BJ (cell line): ENCODE results near the gene ZNF514. TPM values are rescaled to one million over a fixed set of nuclear protein-coding genes. Genes with fewer than 3 reads are reported as not detected.

Experiments
- CTCF ChIA-PET: fragments of 350-600 bp; formaldehyde crosslinking; extraction: SDS; loops from one replicate; lab custom pipeline; 2021; ENCODE audit warnings: antibody characterized with exemption, inconsistent platforms; lab: Yijun Ruan, JAX
- POLR2A ChIA-PET: fragments of 300-600 bp; sonication (Branson Sonifier 250); formaldehyde crosslinking; extraction: SDS; loops from one replicate; lab custom pipeline; 2021; ENCODE audit warnings: antibody characterized with exemption; lab: Charles Lee
- DNase-seq: peaks from one replicate; pipeline ENCODE4 v3.0.0-alpha.2; 2011; ENCODE audit warnings: low read depth
- H3K27me3 ChIP-seq: 2 replicates; pipeline ENCODE4 v1.6.0; 2011; ENCODE audit warnings: low read length; ENCODE audit not compliant: control insufficient read depth, insufficient read depth
- H3K36me3 ChIP-seq: 2 replicates; pipeline ENCODE4 v1.5.1; 2011; ENCODE audit warnings: low read length; ENCODE audit not compliant: control insufficient read depth, insufficient read depth
- H3K4me3 ChIP-seq: 2 replicates; pipeline ENCODE4 v1.5.1; 2011; ENCODE audit warnings: low read depth, mild to moderate bottlenecking, control low read depth, low read length
- polyA plus RNA-seq: library from polyadenylated mRNA; depleted of rRNA; stranded (reverse); fragments of >200 nt; gene quantifications from 2 replicates; pipeline ENCODE4 v1.2.3, GENCODE V29; 2011
- TF ChIP-seq, protein P1 (sequence below): IDR thresholded peaks from 2 replicates; pipeline ENCODE4 v1.5.1; 2011; ENCODE audit warnings: low read depth, mild to moderate bottlenecking, control low read depth, inconsistent platforms, low read length, moderate library complexity; ENCODE audit not compliant: insufficient read depth

ZNF514 gene
- polyA plus RNA-seq, 1 experiment, result 6.2 TPM

DNA sequence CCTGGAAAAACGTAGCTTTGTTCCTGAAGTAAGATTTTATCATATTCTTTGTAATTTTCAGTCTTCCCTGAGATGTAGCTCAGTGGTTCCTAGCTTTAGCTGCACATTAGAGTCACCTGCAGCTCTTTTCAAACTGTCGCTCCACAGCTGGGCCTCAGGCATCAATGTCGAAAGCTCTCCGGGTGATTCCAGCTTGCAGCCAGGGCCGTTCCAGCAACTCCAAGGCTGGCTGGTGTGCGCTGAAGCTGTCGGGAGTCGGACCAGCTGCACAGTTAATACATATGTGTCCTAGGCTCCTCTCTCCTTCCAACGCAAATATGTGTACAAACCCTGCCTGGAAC, 5.4 kb upstream of the ZNF514 start:
- ChIA-PET POLR2A (no interaction called here), CTCF (no interaction called here)
- H3K36me3 ChIP-seq, result no peaks in the 10 kb centered on the region; the same call in 1 of the 2 replicates
- DNase-seq, result no peak
- peak overlapping the region; percentile 74 for H3K4me3 ChIP-seq
- H3K27me3 ChIP-seq, result no peaks in the 10 kb centered on the region
- TF ChIP-seq, protein P1, sequence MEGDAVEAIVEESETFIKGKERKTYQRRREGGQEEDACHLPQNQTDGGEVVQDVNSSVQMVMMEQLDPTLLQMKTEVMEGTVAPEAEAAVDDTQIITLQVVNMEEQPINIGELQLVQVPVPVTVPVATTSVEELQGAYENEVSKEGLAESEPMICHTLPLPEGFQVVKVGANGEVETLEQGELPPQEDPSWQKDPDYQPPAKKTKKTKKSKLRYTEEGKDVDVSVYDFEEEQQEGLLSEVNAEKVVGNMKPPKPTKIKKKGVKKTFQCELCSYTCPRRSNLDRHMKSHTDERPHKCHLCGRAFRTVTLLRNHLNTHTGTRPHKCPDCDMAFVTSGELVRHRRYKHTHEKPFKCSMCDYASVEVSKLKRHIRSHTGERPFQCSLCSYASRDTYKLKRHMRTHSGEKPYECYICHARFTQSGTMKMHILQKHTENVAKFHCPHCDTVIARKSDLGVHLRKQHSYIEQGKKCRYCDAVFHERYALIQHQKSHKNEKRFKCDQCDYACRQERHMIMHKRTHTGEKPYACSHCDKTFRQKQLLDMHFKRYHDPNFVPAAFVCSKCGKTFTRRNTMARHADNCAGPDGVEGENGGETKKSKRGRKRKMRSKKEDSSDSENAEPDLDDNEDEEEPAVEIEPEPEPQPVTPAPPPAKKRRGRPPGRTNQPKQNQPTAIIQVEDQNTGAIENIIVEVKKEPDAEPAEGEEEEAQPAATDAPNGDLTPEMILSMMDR, result no peak

DNA sequence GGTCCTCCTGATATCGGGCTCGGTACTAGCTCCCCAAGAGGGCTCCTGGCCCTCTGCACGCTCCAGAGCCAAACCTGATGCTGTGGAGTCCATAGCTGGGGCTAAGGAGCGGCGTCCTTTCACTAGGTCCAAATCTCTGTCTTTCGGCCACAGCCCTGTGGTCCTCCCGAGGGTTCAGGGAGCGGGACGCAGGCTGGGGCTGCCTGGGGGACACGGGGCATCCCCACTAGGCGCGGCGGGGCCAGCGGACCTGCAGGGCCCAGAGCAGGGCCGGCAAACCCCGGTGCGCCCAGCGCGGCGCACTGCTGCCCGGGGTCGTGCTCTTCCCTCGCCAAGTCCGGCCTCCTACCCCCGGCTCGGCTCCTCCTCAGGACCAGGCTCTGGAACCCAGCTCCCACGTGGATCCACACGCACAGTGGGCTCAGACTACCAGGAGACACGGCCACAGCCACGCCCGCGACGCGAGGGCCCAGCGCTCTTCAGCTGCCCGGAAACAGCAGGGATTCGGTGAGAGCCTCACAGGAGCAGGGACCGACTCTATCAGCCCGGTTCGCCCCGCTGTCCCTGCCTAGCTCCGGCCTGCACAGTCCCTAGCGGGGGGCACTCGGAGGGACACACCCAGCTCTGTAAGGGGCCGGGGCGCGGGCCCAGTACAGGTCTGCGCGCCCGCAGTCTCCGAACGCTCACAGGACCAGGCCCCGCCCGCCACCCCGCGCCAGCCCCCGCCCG, 593 bp downstream of the ZNF514 start:
- CTCF ChIA-PET, result interaction anchor here (0.9 to 1.1 kb wide), 2 partner anchors 38 to 41 kb away, joined by 3 to 4 read pairs; partner anchors contain the start of gene MRPS5
- Histone ChIP-seq H3K27me3 (no peaks in the 10 kb centered on the region), H3K4me3 (peak overlapping the region; percentile 75), H3K36me3 (peaks cover 12% of the 10 kb centered on the region)
- POLR2A ChIA-PET, result no interaction called here
- DNase-seq, result no peak
- TF ChIP-seq, protein P1, result no peak

DNA sequence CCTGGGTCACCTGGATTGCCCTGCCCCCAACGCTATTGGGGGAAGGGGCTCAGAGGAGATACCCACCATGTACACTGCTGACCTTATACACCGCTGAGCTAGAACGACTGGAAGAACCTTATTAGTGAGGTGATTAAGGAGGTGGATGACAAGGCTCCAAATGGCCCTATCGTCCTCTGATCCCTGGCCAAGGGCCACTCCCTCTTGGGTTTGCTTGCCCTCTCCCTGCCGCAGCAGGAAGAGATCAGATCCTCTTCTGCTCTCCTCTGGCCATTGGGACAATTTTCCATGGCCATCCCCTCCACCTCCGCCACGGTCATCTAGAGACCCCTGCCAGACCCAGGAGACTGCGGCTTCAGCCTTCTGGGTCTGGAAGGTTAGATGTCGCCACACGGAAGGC, 1.2 kb downstream of the ZNF514 start:
- TF ChIP-seq, protein P1, result no peak
- Histone ChIP-seq H3K4me3 (peak overlapping the region; percentile 75), H3K36me3 (peaks cover 13% of the 10 kb centered on the region), H3K27me3 (no peaks in the 10 kb centered on the region)
- CTCF ChIA-PET, result interaction anchor here (1.1 kb wide), 1 partner anchor 41 kb away, joined by 3 read pairs; no protein-coding TSS in a partner anchor
- DNase-seq, result no peak
- POLR2A ChIA-PET, result no interaction called here

DNA sequence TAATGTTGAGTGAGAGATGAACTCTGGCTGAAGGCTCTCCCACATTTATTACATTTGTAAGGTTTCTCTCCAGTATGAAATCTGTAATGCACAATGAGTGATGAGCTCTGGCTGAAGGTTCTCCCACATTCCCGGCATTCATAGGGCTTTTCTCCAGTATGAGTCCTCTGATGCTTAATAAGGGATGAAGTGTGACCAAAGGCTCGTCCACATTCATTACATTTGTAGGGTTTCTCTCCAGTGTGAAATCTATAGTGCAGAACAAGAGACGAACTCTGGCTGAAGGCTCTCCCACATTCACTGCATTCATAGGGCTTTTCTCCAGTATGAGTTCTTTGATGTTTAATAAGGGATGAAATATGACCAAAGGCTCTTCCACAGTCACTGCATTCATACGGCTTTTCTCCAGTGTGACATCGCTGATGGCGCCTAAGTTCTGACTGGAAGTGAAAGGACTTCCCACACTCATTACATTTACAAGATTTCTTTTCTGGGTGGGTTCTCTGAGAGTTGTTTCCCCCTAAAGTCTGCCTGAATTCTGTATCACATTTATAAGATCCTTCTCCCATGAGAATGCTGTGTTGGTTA, 10.2 kb downstream of the ZNF514 start:
- ChIA-PET CTCF (no interaction called here), POLR2A (no interaction called here)
- Histone ChIP-seq H3K27me3 (no peaks in the 10 kb centered on the region), H3K4me3 (no peak overlapping the region), H3K36me3 (peaks cover 28% of the 10 kb centered on the region)
- DNase-seq, result no peak
- TF ChIP-seq, protein P1, result no peak

DNA sequence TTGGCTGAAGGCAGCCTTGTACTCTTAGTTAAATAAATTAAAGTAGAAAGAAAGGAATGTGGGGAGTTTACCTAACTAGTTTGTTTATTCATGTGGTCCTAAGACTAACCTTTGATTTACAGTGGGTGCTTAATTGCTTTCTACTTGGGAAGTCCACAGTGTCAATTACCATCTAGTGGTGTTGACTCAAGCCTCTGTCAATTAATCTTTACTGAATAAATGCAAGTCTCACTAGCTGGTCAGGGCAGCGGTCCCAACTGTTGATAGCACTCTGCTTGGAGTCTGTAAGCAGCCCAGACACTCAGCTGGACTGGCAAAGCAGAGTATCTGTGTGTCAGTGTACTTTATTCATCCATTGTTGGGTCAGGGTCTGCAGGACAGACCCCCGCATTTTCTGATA, 15.8 kb downstream of the ZNF514 start:
- DNase-seq, result no peak
- TF ChIP-seq, protein P1, result no peak
- ChIA-PET CTCF (no interaction called here), POLR2A (no interaction called here)
- H3K36me3 ChIP-seq, result peaks cover 2% of the 10 kb centered on the region
- H3K27me3 ChIP-seq, result no peaks in the 10 kb centered on the region
- H3K4me3 ChIP-seq, result no peak overlapping the region
